Activated CD4-positive, CD25-positive, alpha-beta regulatory T cell (primary cell): ENCODE data around the gene LILRB4.
"Not testable (repeated sequence)": the region's sequence is repeated elsewhere in the genome, so short reads cannot be mapped to it uniquely, and the experiment has no call there.

Experiments
- DNase-seq, 4 experiments: peaks; one replicate each; lab custom pipeline; 2025; lab: John Stamatoyannopoulos, UW

LILRB4 gene

GRCh38 chr19:54650108-54650655, 12.6 kb upstream of the LILRB4 start:
- DNase-seq, result no peak

DNA sequence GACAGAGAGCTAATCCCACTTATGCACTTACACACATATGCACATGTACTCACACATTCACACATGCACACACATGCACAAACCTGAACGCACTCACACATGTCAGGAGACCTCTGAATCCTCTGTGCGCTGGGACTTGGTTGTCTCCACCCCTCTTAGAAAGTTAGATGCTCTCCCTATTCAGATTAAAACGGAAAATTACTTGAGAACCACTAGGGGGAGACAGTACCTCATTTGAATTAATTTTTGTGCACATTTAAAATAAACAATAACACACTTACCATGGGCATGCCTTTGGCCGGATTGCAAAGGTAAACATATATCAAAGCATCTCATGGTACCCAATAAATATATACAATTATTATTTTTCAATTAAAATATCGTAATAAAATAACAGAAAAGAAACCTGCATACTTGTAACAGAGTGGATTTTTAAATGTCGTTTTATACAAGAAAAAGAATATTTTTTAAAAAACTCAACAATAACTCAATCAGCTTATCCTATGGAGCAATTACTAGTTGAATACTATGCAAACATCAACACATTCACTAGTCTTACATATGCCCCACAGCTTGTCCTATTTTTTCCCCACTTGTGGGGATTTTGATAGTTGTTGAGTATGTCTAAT, 9.5 kb upstream of the LILRB4 start:
- no peak for DNase-seq

GRCh38 chr19:54654447-54655321, 8.1 kb upstream of the LILRB4 start:
- no peak for DNase-seq

DNA sequence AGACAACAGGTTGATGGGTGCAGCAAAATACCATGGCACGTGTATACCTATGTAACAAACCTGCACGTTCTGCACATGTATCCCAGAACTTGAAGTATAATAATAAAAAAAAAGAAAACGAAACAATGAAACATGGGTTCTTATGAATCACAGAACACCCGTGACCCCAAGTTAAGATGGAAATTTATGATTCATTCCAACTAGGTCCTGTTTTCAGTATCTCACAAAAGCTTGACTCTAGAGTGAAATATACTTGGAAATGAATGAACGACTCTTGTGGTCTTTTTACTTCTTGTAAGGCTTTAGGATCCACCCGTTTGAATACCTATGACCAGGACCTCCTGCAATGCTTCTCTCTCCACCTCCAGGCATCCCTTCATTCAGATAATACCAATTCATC, 3.5 kb upstream of the LILRB4 start:
- DNase-seq, result no peak

DNA sequence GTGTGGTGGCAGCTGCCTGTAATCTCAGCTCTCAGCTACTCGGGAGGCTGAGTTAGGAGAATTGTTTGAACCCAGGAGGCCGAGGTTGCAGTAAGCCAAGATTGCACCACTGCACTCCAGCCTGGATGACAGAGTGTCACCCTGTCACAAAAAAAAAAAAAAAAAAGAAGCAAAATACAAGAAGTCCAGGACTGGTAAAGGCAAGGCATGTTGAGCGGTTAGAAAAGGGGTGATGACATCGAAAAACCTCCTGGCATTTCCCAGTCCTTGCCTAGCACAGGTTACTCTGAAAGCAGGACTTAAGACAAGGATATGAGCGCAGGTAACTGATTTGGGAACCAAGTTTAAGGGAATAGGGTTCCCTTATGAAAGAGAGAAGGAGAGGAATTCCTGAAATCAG, 2.5 kb upstream of the LILRB4 start:
- DNase-seq, result no peak

- no peak for DNase-seq
Observed at GRCh38 chr19:54660964-54661363, 1.8 kb upstream of the LILRB4 start.

DNA sequence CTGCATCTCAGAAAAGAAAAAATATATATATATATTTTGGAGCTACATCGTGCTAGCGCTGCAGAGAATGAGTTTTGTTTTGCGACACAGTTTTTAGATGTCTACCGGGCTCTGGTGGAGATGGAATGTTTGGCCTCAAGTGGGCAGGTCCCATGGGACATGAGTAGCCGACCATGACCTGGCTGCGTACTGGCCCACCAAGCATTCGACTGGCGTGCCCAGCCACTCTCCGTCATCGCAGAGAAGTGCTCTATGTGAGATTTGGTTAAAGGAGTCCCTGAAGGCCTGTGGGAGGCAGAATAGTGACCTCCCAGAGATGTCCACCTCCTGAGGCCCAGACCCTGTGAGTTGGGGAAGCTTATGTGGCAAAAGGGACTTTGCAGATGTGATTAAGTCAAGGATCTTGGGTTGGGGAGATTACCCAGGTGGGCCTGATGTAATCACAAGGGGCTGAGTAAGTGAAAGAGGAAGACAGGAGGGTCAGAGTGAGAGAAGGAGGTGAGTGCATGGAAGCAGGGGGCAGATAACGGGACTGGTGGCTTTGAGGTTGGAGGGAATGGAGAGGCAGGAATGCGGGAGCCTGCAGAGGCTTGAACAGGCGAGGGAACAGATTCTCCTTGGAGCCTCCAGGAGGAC, 821 bp upstream of the LILRB4 start:
- DNase-seq, result no peak

DNA sequence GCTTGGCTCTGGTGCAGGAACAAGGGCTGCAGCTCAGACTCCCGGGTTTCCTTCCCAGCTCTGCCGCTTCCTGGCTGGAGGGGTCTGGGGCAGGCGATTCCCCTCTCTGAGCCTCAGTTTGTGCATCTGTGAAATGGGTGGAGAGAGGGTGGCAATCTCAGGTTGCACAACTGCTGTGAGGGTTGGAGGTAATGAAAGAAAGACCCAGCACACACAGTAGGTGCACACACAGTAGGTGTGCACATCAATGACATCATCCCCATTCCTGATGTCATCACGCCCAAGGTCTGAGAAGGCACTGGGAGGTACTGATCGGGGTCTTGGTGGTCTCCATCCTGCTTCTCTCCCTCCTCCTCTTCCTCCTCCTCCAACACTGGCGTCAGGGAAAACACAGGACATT, 2.7 kb downstream of the LILRB4 start:
- DNase-seq, result no peak

- DNase-seq, result no peak
Observed at GRCh38 chr19:54667217-54667616, 4.4 kb downstream of the LILRB4 start.

- no peak for DNase-seq
Observed at GRCh38 chr19:54668353-54668752, 5.6 kb downstream of the LILRB4 start.

- no peak for DNase-seq
Observed at GRCh38 chr19:54670576-54671357, 8.0 kb downstream of the LILRB4 start.

DNA sequence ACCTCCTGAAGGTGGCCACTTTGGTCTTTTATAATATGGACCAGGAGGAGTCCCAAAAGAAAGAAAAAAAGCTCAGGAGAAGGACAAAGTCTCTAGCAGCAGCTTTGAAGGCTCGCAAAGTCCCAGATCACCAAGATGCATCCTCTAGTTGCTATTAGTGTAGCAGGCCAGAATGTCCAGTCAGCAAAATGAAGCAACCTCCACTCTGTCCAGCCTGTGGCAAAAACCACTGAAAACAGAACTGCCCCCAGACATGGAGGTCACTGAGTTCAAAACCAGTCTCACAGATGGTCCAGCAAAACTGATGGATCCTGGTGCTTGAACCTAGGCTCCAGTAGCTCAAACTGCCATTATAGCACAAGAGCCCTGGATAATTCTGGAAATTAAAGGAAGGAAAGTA, 10.4 kb downstream of the LILRB4 start:
- no peak for DNase-seq

- DNase-seq, result no peak
Observed at GRCh38 chr19:54674021-54674617, 11.3 kb downstream of the LILRB4 start.

DNA sequence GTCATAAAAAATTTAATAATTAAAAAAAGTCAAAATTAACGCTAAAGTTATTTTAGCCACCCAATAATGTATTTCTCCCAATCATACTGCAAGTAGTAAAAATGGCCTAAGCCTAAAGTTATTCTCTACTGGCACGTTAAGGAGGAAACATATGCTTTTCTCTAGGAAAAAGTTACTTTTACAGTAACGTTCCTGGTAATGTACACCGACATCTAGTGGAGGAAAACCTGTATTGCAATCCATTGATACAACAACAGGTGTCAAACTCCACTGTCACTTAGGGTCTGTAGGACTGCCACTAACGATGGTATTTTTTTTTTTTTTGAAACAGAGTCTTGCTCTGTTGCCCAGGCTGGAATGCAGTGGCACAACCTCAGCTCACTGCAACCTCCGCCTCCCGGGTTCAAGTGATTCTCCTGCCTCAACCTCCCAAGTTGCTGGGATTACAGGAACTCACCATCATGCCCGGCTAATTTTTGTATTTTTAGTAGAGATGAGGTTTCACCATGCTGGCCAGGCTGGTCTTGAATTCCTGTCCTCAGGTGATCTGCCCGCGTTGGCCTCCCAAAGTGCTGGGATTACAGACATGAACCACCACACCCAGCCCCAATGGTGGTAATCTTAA, 13.5 kb downstream of the LILRB4 start:
- DNase-seq, result not testable (repeated sequence)

DNA sequence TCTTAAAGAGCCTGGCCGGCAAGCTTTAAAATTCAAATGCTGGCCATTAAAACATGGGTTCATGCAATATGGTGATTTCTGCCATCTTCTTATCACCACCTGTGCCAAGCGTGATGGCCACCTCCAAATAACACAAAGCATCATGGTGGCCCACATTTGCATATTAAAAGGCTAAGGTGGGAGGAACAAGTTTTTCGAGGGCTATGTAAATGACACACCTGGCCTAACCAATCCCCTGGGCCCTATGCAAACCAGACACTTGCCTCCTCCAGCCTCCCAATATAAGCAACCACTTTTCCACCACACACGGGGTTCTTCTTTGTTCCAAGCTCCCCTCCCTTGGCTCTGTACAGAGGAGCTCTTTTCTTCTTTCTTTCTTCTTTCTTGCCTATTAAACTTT, 14.4 kb downstream of the LILRB4 start:
- DNase-seq, result no peak

- not testable (repeated sequence) for DNase-seq
Observed at GRCh38 chr19:54681596-54681995, 18.8 kb downstream of the LILRB4 start.

DNA sequence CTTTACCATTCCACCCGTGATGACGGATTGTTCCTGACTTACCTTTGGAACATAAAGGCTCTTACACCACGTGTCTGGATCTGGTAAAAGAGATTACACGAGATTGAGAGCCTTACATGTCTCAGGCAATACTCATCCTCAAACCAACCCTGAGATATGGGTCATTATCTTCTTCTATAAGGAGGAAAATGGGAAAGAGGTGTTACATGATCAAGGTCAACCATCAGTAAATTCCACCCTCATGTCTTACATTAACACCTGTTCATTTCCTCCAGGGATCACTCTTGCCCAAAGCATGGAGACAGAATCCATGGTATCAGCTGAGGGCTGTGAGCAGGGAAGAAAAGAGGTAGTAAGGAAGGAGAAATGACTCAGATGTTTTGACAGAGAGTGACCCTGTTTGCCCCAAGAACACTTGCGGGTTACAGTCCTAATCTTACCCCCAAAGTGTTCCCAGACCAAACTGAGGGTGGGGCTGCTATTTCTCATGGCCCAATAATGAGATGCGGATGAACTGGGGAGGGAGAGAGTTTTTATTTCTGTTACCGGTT, 19.6 kb downstream of the LILRB4 start:
- no peak for DNase-seq

DNA sequence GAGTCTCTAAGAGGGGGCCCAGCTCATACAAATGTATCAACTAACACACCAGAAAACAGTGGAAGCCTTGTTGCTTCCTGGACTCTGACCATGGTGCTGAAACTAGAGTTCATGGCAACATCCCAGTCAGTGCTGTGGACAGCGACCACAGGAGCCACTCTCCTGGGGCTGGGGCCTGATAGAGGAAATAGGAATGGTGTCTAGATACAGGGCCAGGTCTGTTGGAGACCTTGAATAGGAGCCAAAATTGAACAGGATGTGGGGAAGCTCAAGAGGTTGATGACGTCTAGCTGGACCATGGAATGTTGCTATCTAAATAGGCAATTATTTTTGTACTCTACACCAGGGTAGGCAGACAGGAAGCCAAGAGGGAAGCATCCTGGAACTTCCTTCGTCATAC, 21.7 kb downstream of the LILRB4 start:
- DNase-seq, result no peak

- DNase-seq, result no peak
Observed at GRCh38 chr19:54691582-54692297, 29.0 kb downstream of the LILRB4 start.

DNA sequence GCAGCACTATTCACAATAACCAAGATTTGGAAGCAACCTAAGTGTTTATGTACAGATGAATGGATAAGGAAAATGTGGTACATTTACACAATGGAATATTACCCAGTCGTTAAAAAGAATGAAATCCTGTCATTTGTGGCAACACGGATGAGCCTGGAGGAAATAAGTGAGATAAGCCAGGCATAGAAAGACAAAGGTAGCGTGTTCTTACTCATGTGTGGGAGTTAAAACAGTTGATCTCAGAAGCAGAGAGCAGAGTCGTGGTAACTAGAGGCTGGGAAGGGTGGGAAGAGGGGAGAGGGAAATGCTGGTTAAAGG, 29.5 kb downstream of the LILRB4 start:
- no peak for DNase-seq
